PFSK-1 (cell line): ENCODE data around the gene GPC6.

Experiments used
- FOXP2 ChIP-seq: optimal IDR thresholded peaks from 2 replicates; pipeline ENCODE3; 2011; ENCODE audit warnings: borderline replicate concordance, control low read depth, inconsistent platforms; ENCODE audit not compliant: insufficient read depth; ENCODE audit errors: extremely low read length, extremely low read depth
- POLR2AphosphoS5 ChIP-seq: IDR thresholded peaks from 2 replicates; pipeline ENCODE4 v1.6.1; 2012; ENCODE audit warnings: low read depth, mild to moderate bottlenecking, control low read depth, low read length, moderate library complexity
- SIN3A ChIP-seq: IDR thresholded peaks from 2 replicates; pipeline ENCODE4 v1.6.1; 2012; ENCODE audit warnings: mild to moderate bottlenecking, low read length, moderate library complexity, borderline replicate concordance; ENCODE audit not compliant: insufficient read depth
- TAF1 ChIP-seq: IDR thresholded peaks from 2 replicates; pipeline ENCODE4 v1.6.1; 2012; ENCODE audit warnings: low read length, control low read depth, borderline replicate concordance; ENCODE audit not compliant: insufficient read depth
- TF ChIP-seq, protein P1 (sequence below), 2 experiments: IDR thresholded peaks; 2 replicates each; pipeline versions ENCODE4 v1.6.1 to v1.8.0; 2011 to 2012; ENCODE audit warnings: low read depth in 2 of 2, low read length in 2 of 2, control low read depth in 1 of 2, inconsistent platforms in 1 of 2, mild to moderate bottlenecking in 1 of 2, moderate library complexity in 1 of 2; ENCODE audit not compliant: insufficient read depth in 1 of 2

Gene GPC6

GRCh38 chr13:93750676-93751075, 524.1 kb downstream of the GPC6 start:
- TF ChIP-seq SIN3A, result no peak
- TF ChIP-seq, protein P1, sequence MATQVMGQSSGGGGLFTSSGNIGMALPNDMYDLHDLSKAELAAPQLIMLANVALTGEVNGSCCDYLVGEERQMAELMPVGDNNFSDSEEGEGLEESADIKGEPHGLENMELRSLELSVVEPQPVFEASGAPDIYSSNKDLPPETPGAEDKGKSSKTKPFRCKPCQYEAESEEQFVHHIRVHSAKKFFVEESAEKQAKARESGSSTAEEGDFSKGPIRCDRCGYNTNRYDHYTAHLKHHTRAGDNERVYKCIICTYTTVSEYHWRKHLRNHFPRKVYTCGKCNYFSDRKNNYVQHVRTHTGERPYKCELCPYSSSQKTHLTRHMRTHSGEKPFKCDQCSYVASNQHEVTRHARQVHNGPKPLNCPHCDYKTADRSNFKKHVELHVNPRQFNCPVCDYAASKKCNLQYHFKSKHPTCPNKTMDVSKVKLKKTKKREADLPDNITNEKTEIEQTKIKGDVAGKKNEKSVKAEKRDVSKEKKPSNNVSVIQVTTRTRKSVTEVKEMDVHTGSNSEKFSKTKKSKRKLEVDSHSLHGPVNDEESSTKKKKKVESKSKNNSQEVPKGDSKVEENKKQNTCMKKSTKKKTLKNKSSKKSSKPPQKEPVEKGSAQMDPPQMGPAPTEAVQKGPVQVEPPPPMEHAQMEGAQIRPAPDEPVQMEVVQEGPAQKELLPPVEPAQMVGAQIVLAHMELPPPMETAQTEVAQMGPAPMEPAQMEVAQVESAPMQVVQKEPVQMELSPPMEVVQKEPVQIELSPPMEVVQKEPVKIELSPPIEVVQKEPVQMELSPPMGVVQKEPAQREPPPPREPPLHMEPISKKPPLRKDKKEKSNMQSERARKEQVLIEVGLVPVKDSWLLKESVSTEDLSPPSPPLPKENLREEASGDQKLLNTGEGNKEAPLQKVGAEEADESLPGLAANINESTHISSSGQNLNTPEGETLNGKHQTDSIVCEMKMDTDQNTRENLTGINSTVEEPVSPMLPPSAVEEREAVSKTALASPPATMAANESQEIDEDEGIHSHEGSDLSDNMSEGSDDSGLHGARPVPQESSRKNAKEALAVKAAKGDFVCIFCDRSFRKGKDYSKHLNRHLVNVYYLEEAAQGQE (IDR thresholded peaks at IDR 0.05; ENCODE audit: insufficient read depth in 1 of 2, low read depth in 2 of 2, low read length in 2 of 2), result no peak

DNA sequence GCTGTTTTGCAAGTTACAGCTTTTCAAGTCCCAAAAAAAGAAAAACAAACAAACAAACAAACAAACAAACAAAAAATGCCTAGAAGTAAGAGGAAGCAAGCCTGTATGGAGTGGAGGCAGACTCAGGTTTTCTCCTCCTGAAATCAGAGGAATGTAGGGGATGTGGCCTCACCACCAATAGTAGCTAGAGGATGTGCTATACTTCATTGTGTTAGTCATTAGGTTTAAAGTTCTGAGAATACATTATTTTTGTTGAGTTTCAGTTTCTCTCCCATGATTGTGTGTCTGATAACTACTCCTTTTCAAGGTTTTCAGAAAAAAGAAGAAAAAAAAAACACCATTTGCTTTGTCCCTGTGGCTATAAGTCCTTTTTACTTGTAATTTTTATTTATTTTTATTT, 524.5 kb downstream of the GPC6 start:
- TF ChIP-seq FOXP2 (no peak), POLR2AphosphoS5 (no peak), SIN3A (no peak), TAF1 (no peak)
- TF ChIP-seq, protein P1 (IDR thresholded peaks at IDR 0.05; ENCODE audit: insufficient read depth in 1 of 2, low read depth in 2 of 2, low read length in 2 of 2), result no peak

- TF ChIP-seq, protein P1 (IDR thresholded peaks at IDR 0.05; ENCODE audit: insufficient read depth in 1 of 2, low read depth in 2 of 2, low read length in 2 of 2), result no peak
- TF ChIP-seq FOXP2, result no peak
These were observed 525.9 kb downstream of the GPC6 start for GRCh38 chr13:93752541-93752940.

GRCh38 chr13:93753639-93754038, 527.0 kb downstream of the GPC6 start:
- TF ChIP-seq POLR2AphosphoS5 (no peak), TAF1 (no peak), FOXP2 (no peak), SIN3A (no peak)
- TF ChIP-seq, protein P1 (IDR thresholded peaks at IDR 0.05; ENCODE audit: insufficient read depth in 1 of 2, low read depth in 2 of 2, low read length in 2 of 2), result no peak

- TF ChIP-seq SIN3A, result no peak
- TF ChIP-seq POLR2AphosphoS5, result no peak
- TF ChIP-seq, protein P1 (IDR thresholded peaks at IDR 0.05; ENCODE audit: insufficient read depth in 1 of 2, low read depth in 2 of 2, low read length in 2 of 2), result no peak
- TF ChIP-seq TAF1, result no peak
- no peak for TF ChIP-seq FOXP2
These were observed 528.7 kb downstream of the GPC6 start for GRCh38 chr13:93755341-93755740.
